Esophagus muscularis mucosa (tissue), 4 donors: ENCODE results near the gene SLC27A2.

Experiments
- CTCF ChIP-seq, 3 experiments: fragments of 200-600 bp in 2 of 3; fragments of 450-650 bp in 1 of 3; sonication (generic) in 2 of 3; IDR thresholded peaks; one replicate each; pipeline ENCODE4 v1.5.1; 2017 to 2019; ENCODE audit warnings: antibody characterized with exemption in 3 of 3, mild to moderate bottlenecking in 2 of 3, moderate library complexity in 1 of 3
- EP300 ChIP-seq: sonication (generic); formaldehyde crosslinking; IDR thresholded peaks from one replicate; pipeline ENCODE4 v1.6.1; 2017; ENCODE audit warnings: antibody characterized with exemption
- POLR2AphosphoS5 ChIP-seq, 2 donors: sonication (generic); formaldehyde crosslinking; IDR thresholded peaks; one replicate each; pipeline ENCODE4 v1.6.1; 2017; ENCODE audit warnings: antibody characterized with exemption in 2 of 2

- no peak for TF ChIP-seq EP300
- no peak for TF ChIP-seq CTCF (IDR thresholded peaks at IDR 0.05)
- no peak for TF ChIP-seq POLR2AphosphoS5 (IDR thresholded peaks at IDR 0.05)
Observed at GRCh38 chr15:50229336-50229735, 47.3 kb downstream of the SLC27A2 start.
